ENCODE measurements around the gene IL1F10.

- TF ChIP-seq EZH2 (IDR thresholded peaks at IDR 0.05; ENCODE audit: borderline replicate concordance) (no peak), CTCF (IDR thresholded peaks at IDR 0.05; ENCODE audit: poor library complexity) (no peak)
Measured at GRCh38 chr2:113120861-113121260, 53.1 kb downstream of the IL1F10 start.

Data from hepatocyte (in vitro differentiated cells).